ENCODE data around the gene CDADC1.

DNA sequence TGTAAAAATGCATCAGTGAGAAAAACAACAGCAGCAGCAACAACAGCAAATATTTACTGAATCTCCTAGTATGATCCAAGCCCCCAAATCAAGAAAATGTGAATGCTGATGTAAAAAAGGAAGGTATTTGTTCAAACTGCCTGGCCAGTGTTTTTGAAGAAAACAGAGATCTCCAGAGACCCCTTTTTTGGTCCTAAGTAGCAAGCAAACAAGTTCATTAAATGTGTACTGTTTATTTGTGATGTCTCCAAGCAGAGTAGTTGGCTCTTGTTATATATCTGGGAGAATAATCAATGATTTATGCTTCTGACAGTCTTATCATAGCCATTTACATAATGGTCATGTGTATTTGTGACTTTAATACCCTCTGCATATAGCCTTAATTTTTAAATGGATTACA lies 50.7 kb downstream of the CDADC1 start:
- TF ChIP-seq POLR2AphosphoS5 (IDR thresholded peaks at IDR 0.05; ENCODE audit: low read depth, low read length) (no peak), TAF1 (IDR thresholded peaks at IDR 0.05; ENCODE audit: borderline replicate concordance, insufficient read depth, low read length) (no peak)
- TF ChIP-seq, protein P1, sequence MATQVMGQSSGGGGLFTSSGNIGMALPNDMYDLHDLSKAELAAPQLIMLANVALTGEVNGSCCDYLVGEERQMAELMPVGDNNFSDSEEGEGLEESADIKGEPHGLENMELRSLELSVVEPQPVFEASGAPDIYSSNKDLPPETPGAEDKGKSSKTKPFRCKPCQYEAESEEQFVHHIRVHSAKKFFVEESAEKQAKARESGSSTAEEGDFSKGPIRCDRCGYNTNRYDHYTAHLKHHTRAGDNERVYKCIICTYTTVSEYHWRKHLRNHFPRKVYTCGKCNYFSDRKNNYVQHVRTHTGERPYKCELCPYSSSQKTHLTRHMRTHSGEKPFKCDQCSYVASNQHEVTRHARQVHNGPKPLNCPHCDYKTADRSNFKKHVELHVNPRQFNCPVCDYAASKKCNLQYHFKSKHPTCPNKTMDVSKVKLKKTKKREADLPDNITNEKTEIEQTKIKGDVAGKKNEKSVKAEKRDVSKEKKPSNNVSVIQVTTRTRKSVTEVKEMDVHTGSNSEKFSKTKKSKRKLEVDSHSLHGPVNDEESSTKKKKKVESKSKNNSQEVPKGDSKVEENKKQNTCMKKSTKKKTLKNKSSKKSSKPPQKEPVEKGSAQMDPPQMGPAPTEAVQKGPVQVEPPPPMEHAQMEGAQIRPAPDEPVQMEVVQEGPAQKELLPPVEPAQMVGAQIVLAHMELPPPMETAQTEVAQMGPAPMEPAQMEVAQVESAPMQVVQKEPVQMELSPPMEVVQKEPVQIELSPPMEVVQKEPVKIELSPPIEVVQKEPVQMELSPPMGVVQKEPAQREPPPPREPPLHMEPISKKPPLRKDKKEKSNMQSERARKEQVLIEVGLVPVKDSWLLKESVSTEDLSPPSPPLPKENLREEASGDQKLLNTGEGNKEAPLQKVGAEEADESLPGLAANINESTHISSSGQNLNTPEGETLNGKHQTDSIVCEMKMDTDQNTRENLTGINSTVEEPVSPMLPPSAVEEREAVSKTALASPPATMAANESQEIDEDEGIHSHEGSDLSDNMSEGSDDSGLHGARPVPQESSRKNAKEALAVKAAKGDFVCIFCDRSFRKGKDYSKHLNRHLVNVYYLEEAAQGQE (IDR thresholded peaks at IDR 0.05; ENCODE audit: insufficient read depth in 1 of 2, low read depth in 2 of 2, low read length in 2 of 2) = no peak
